ENCODE data around the gene SMTN.

- TF ChIP-seq CTCF (conservative IDR thresholded peaks at IDR 0.05) = no peak
- TF ChIP-seq EZH2 (IDR thresholded peaks at IDR 0.05; ENCODE audit: low read depth) = no peak
Observed at GRCh38 chr22:31079095-31079642, 1.9 kb upstream of the SMTN start.
